HS-27A (cell line): ENCODE data around the gene ABCB9.
"Not testable (repeated sequence)": the region's sequence is repeated elsewhere in the genome, so short reads cannot be mapped to it uniquely, and the experiment has no call there.

ENCODE experiments used
- DNase-seq: peaks from one replicate; pipeline ENCODE4 v3.0.0-alpha.2; 2012; ENCODE audit warnings: low read depth, missing footprints

The ABCB9 gene

DNA sequence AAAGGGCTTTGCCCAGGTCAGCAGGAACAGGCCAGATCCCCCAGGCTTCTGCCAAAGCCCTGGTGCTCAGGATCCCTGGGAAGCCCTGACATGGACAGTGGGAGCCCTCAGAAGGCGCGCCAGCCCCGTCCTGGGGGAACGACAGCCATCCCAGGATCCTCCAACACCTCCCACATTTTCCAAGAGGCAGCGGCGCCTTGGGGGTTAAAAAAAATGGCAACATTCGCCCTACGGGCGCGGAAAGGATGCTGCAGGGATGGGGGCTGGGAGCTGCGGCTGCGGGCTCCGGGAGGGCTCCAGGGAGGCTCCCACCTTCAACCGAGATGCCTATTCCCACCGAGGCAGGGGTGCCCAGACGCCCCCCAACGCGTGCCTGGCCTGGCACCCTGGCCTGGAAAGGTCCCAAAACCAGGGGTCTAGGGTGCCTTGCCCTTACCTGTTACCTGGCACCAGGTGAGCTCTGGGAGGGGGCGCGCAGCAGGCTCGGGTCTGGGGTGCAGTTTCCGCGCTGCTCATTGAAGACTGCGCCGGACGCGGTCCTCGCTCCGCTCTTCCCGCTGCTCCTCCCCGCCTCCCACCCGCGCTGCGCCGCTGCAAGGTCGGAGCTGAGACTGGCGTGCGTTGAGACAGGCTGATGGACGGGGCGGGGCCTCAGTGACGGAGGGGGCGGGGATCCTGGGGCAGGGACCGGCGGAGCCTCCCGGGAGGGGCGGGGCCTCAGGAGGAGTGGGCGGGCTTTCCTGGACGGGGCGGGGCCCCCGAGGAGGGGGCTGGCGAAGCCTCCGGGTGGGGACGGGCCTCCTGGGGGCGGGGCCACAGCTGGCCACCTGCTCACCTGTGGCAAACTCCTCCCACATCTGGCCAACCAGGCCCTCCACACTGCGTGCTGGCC is at the start of gene ABCB9:
Gene ABCB9 (minus strand): TSS at position 613 of the 892 bp plus-strand sequence. CDS start 6,228 bp downstream, outside the sequence.
- no peak for DNase-seq

DNA sequence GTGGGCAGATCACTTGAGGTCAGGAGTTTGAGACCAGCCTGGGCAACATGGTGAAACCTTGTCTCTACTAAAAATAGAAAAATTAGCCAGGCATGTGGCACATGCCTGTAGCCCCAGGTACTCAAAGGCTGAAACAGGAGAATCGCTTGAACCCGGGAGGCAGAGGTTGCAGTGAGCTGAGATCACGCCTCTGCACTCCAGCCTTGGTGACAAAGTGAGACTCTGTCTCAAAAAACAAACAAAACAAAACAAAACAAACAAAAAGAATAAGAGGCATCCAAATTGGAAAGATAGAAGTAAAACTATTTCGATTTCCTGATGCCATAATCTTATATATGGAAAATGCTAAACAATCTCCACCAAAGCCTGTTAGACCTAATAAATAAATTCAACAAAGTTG is 48.2 kb upstream of the ABCB9 start:
- DNase-seq, result not testable (repeated sequence)

DNA sequence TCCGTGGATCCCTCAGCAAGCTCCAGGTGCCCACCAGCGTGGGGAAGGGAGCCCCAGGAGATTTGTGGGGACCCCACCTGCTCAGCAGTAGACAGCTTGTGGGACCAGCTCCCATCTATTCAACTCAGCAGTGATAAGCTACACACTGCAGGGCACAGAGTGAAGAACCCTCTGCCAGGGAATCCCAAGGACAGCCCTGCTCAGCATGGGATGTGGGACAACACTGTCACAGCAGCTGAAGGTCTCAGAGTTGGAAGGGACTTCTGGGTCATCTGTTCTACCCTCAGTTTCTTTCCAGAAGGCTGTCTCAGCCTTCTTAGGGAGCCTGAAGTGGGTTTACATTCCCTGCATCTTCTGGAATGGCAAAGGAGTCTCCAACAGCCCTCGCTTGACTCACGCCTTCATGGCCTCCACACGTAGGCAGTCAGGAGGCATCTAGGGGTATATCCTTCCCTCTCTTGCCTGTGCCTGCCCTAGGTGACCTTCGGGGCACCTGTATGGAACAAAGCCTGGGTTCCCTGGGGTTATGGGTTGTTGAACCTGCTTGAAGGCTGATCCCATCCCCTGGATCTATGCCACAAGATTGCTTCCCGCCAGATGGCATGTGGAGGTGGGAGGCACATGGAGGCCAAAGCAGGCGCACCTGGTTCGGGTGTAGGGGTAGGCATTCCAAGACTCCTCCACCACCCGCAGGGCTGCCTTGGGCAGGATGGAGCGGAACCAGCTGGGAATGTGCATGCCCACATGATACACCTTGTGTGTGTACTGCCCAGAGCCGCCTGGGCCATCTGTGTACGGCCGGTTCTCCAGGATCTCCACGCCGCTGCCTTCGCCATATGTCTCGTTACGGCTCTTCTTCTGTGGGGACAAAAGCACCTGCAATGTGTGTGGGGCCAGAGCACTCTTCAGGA is 47.2 kb upstream of the ABCB9 start:
- no peak for DNase-seq

DNA sequence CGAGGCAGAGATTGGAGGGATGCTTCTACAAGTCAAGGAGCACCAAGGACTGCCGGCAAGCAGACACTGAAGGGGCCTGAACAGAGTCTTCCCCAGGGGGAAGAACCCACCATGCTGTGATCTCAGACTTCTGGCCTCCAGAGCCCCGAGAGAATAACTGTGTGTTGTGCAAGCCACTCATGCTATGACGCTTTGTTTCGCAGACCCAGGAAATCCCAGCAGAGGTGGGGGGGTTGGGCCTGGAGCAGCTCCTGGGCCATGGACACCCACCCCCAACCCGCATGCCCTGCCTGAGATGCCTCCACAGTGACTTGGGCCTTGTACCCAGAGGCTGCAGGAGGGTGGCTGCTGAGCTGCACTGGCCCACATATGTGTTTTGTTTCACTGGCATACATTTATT is 45.4 kb upstream of the ABCB9 start:
- DNase-seq, result no peak

DNA sequence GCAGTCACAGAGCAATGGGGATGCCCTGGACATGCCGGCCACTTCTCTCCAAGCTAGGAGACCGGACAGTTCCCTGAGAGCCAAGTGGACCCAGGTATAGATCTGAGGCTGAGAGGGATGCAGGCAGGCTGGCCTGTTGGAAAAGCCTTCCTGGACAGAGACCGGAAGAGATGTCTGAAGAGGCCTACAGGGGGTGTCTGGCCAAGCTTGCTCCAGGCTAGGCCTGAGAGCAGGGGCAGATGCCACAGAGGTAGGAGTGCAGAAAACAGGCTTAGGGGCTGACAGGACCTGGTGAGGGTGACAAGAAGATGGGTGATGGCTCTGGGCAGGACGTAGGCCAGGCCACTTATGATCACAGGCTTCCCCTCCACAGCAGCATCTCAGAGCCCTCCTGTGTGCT is 44.4 kb upstream of the ABCB9 start:
- no peak for DNase-seq

DNA sequence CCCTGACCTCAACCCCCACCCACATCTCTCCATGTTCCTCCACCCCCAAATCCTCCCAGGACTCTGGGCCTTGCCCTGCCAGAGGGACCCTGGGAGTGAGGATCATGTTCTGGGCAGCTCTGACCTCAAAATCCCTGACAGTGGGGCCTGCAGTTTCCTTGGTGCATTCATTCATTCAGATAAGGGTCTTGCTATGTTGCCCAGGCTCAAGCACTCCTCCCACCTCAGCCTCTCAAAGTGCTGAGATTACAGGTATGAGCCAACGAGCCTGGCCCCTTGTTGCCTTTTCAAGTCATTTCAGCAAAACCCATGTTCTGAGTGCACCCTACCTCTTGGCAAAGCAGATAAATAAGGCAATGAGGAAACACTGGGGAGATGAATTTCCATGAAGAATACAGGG is 43.8 kb upstream of the ABCB9 start:
- no peak for DNase-seq

DNA sequence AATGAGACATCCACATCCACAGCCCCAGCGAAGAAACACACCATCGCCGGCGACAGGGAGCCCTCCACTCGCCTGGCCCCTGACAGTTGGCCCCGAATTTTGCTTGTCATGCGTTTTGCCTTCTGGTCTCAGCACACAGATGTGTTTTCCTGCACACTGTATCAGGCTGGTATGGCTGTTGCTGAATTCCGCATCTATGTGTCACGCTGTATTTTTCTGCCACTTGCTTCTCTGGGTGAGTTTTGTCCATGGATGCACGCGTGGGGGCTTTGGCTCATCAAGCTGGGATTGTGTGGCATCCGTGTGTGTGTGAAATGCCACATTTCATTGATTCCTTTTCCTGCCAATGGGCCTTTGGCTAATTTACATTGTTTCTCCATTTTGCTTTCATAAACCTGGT is 40.7 kb upstream of the ABCB9 start:
- no peak for DNase-seq

DNA sequence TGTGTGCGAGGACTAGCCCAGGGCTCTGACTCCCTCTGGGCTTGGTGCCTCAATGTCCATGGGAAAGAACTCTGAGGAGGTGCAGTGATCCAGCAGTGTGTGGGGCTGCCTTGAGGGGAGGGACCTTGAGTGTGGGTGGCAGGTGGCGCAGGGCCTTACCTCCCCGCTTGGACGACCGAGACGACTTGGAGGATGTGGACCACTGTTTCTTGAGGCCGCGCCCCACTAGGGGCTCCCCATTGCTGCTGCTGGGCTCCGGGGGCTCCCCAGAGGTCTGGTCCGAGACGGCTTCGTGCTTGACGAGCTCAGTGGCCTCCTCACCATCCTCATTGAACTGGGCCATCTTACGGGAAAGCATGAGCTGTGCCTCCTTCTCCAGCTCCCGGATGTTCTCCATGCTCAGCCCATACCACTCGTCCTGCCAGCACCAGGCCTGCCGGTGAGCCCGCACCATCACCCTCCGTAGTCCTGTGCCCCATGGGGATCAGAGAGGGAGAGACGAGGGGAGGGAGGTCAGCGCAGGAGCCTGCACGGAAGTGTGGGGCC is 38.9 kb upstream of the ABCB9 start:
- DNase-seq, result no peak

DNA sequence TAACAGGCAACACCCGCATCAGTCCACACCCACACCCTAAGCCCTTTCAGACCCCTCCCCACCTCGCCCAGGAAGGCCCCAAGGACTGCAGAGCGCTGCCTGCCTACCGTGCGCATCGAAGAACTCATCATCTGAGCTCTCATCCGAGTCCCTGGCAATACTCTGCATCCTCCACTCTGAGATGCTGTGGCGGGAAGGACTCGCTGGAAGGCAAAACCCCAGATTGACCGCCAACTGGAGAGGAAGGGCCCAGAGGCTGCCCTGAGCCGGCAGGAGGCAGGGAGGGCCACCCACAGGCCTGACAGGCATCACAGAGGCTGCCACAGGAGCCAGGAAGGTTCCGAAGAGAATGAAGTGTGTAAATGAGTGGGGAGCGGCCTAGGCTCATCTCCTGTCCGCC is 38.0 kb upstream of the ABCB9 start:
- no peak for DNase-seq

DNA sequence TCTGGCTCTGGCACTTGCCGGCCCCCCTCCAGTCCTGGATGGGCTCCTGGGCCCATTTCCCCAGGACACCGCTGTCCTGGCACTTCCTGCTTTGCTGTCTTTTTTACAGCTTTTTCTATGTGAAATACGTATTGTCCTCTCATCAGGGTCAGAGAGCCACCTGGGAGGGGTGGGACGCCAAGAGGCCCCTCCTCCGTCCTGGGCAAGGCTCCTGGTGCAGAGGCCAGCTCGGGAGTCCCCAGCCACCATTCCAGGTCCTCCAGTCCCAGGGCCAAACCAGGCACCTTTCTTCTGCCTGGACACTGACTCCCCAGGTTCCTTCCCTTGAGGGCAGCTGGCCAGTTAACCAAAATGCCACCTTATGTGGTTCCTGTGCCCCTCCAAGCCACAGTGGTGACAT is 37.0 kb upstream of the ABCB9 start:
- DNase-seq, result no peak

DNA sequence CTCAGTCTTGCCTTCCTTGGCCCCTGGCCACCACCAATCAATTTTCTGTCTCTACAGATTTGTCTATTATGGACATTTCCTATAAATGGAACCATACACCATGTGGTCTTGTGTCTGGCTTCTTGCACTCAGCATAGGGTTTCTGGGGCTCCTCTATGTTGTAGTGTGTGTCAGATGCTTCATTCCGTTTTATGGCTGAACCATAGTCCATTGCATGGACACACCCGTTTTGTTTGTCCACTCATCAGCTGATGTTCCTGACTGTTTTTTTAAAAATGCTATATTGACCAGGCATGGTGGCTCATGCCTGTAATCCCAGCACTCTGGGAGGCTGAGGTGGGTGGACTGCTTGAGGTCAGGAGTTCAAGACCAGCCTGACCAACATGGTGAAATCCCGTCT is 35.2 kb upstream of the ABCB9 start:
- DNase-seq, result no peak

DNA sequence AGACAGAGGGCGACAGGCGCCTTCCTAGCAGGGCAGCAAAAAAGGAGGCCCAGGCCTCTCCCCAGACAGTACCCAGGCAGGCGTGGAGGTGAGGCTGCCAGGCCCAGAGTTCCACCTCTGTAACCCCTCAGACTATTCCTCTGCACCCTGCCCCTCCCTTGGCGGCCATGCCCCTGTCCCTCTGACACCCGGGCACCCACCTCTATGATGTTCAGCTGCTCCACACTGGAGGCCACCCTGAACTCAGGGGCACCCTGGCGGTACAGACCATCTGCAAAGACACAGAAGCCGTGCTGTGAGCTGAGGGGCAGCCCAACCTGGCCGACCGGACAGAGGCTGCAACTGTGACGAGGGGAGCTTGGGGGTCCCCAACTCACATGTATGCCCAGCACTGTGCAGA is 34.3 kb upstream of the ABCB9 start:
- DNase-seq, result no peak

DNA sequence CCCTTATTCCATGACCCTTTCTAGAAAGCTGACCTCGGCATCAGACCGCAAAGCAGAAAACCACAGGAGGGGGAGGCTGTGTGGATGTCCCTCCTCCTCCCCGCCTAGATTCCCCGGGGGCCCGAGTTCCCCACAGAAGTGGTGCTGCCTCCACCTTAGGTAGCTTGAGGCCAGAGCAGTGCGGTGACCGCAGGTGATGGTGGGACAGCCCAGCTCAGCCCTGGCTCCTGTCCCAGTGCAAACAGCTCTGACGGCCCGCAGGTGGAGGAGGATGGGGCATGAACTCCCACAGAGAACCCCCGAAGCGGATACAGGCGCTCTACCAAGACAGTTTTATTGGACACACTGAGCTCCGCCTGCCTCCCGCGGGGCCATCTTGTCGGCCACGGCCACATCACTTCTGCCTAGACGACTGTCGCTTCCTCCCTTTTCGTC is 33.7 kb upstream of the ABCB9 start:
- no peak for DNase-seq

DNA sequence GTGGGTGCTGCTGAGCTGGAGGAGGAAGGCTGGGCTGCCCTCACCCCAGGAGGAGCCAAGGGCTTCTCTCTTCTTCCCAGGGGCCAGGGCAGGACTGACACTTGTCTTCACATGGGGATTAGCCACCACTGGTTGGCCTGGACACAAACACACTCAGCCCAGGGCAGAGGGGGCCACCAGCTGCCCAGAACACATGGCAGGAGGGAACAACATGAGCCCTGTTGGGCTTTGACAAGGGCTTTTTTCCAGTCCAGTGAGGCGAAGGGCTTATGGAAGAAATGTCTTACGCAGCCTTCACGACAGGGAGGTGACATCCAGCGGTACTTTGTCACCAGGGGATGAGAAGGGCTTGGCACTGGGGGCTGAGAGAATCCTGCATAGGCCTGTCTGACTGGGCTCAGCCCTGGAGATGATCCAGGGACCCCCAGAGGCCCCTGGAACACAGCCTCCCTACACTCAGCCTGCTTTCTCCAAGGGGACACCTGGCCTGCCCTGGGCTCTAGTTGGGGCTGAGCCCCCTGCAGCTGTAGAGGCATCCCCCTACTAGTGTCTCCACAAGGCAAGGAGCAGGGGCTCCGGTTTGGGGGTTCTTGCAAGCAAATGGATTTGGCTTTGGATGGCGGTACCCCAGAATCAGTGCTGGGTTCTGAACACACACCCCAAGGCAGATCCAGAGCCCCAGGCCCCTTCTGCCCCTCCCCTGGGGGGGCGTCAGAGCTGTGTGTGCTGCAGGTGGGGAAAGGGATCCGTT is 33.1 kb upstream of the ABCB9 start:
- no peak for DNase-seq

DNA sequence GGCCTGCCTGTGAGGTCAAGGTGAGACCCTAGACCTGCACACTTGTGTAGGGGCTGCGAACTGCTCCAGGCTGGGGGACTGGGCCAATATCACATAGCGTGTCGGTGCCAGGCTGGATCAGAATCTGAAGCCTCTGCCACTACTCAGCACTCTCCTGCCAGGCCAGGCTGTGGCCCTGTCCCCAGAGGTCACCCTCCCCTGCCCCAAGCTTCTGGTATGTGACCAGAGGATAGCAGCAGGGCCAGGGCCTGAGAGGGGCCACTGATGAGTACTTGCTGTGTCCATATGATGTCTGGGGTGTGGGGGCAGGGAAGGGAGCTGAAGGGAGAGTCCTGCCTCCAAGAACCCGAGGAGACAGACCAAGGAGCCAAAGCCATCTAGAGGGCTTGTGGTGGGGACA is 32.1 kb upstream of the ABCB9 start:
- no peak for DNase-seq

DNA sequence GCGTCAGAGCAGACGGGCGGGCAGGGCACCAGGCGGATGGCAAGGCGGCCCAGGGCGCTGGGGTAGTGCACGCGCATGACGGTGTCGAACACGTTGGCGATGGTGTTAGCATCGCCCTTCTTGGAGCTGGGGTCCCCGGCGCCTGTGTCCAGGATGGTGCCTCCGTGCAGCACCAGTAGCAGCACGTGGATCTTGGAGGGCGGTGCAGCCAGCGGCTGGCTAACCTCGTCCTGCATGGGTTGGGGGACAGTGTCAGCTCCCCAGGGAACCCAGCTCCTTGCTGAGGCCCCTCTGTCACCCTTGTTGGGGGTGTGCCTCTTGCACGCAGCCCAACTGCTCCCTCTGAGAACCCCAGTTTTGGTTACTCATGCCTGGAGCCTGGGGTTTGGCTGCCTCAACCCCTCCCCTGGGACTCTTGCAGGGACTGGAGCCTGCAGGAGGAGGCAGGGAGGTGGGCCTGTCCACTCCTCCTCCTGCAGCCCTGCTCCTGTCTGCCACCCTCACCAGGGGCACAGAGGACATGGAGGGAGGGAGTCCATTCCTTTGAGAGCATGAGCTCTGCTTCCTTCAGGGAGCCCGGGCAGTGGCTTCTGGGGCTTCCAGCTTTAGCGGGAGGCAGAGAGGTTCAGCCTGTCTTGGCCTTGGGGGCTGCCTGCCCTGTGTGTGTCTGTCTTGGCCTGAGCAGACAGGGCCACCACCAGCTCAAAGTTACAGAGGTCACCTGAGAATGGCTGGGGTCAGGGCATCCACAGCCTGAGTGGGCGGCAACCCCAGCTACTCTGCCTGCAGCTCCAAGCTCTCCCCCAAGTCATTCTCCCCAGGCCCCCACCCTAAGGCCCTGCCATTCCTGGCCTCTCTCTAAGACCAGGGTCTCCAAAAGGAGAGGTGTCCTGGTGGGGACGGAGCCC is 31.3 kb upstream of the ABCB9 start:
- DNase-seq, result no peak

DNA sequence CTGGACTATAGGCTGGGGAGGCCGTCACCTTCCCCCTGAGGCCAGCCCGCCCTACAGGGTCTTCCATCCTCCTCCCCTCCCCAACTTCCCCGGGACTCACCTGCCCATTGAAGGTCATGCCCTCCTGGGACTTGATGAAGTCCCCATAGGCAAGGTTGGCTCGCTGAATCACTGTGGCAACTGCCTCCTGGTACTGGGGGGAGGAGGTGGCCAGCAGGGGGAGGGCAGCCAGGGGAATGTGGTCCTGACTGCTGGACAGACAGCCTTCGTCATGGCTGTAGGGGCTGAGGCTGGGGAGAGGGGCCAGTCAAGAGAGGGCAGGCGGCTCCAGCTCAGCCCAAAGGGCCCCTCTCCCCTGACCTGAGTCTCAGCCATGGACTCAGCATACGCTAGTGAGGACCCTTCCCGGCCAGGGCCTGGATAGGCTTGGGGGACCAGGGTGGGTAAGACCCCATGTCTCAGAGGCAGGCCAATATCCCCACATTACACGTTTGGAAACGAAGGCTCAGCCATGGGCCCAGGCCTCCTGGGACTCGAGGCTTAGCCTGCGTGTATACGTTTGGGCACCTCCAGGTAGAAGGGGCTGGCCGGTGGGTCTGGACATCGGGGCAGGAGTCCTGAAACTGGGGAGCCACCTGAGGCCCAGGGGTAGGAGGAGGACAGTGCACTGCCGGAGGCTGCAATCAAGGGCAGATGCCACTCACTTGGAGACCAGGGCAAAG is 30.5 kb upstream of the ABCB9 start:
- no peak for DNase-seq

DNA sequence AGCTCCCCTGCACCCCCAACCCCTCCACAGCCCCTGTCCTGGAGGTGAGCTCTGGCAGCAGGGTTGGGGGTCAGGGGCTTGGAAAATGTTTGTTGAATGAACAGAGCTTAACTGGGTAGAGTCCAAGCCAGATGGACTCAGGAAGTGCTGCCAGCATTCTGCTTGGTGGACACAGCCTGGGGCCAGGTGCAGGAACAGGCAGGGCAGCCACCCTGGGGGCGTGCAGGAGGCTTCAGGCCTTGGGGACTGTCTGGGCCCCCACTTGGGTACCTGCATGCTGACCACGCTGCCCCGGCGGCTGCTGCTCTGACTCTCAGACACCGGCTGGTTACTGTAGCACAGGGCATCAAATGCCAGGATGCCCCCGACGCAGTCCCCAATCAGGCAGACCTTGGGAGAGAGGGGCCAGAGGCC is 29.9 kb upstream of the ABCB9 start:
- no peak for DNase-seq

DNA sequence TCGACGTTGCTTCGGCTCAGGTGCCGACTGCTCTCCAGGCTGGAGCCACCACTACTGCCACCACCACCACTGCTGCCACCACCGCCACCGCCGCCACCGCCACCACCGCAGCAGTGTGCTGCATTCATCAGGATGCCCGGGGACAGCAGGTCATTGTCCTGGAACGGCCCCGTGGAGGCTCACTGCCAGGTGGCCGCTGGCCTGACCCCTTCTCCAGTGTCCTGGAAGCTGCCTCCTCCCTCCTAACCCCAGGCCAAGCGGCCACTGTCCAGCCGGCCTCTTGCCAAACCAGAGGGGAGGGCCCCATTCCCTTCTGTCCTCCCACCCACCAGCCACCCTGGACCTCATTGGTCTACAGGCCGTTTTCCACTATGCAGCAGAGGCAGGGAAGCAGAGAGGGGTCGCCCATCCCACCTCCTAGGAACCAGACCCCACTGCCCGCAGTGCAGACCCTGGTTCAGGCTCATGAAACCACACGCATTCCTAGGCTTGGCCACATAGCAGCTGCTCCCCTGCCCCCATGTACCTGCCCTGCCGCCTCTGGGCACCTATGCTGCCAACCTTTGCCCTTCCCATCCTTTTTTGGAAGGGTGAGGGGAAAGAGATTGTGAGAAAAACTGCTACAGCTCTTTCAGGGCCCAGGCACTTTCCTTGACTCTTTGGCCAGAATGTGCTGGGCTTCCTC is 29.4 kb upstream of the ABCB9 start:
- no peak for DNase-seq
